ENCODE data around the gene MACF1. TPM values are rescaled to one million over a fixed set of nuclear protein-coding genes. Genes with fewer than 3 reads are reported as not detected.

MACF1 gene
- total and polyA plus RNA-seq, 2 donors (not counting 1 experiment from before 2014, with no cell fraction given): 64.1 to 159 TPM

GRCh38 chr1:39262802-39263201, 58.3 kb downstream of the MACF1 start:
- ChIA-PET CTCF (interaction anchor here (0.8 to 13.3 kb wide), 4 partner anchors 21 to 165 kb away, joined by 3 to 439 read pairs (median 90); no protein-coding TSS in a partner anchor), POLR2A (no interaction called here)
- Histone ChIP-seq H3K4me2 (replicated peaks; ENCODE audit: low read depth, low read length, poor library complexity, severe bottlenecking) (no peak overlapping the region), H3K4me3 (ENCODE audit: control extremely low read depth in 1 of 5, extremely low read depth in 1 of 5, insufficient read depth in 1 of 5, low read depth in 2 of 5, low read length in 4 of 5) (no peak overlapping the region), H3K79me2 (ENCODE audit: control insufficient read depth, insufficient read depth, low read length) (peaks cover 99% of the 10 kb centered on the region), H3K27me3 (replicated peaks in 1 of 4; ENCODE audit: control extremely low read depth in 1 of 4, control insufficient read depth in 3 of 4, insufficient read depth in 4 of 4, low read length in 3 of 4) (no peaks in the 10 kb centered on the region), H3K27ac (ENCODE audit: low read length in 2 of 2) (no peak overlapping the region), H4K20me1 (ENCODE audit: control insufficient read depth, insufficient read depth, low read length, poor library complexity, severe bottlenecking) (peaks cover 45% of the 10 kb centered on the region), H3K9ac (ENCODE audit: low read length) (no peak overlapping the region), H3K4me1 (ENCODE audit: control insufficient read depth in 2 of 2, insufficient read depth in 2 of 2, low read length in 2 of 2) (peaks cover 28 to 45% of the 10 kb centered on the region in 2 donors), H3K9me3 (ENCODE audit: control extremely low read depth in 1 of 3, control insufficient read depth in 2 of 3, insufficient read depth in 1 of 3, low read length in 2 of 3) (no peaks in the 10 kb centered on the region), H2AFZ (ENCODE audit: insufficient read depth, low read depth, low read length, poor library complexity, severe bottlenecking) (no peak overlapping the region), H3K36me3 (replicated peaks in 1 of 2; ENCODE audit: control extremely low read depth in 1 of 2, control insufficient read depth in 1 of 2, extremely low read depth in 1 of 2, insufficient read depth in 2 of 2, low read length in 1 of 2) (peaks cover 2 to 33% of the 10 kb centered on the region in 2 experiments)
- H3K27ac Mint-ChIP-seq: no peak overlapping the region
- no peak for DNase-seq
- no CpG with 5 or more reads among the region's 4 CpGs for WGBS (ENCODE audit: insufficient coverage)
- intact Hi-C loops (cut with micrococcal nuclease): loop anchor here (10.0 kb wide), 1 partner anchor 272 kb away; no protein-coding TSS in a partner anchor
- no peaks in the 10 kb centered on the region for H3K9me3 Mint-ChIP-seq (ENCODE audit: insufficient read depth)
- H3K27me3 Mint-ChIP-seq: no peaks in the 10 kb centered on the region
- H3K4me1 Mint-ChIP-seq: peaks cover 43% of the 10 kb centered on the region
- H3K4me3 Mint-ChIP-seq: no peak overlapping the region
- no peak for ATAC-seq (ENCODE audit: low read depth)
- no peak for TF ChIP-seq EZH2 (IDR thresholded peaks at IDR 0.05; ENCODE audit: borderline replicate concordance, insufficient read depth, low read depth, low read length, poor library complexity, severe bottlenecking)
- TF ChIP-seq, protein P1, sequence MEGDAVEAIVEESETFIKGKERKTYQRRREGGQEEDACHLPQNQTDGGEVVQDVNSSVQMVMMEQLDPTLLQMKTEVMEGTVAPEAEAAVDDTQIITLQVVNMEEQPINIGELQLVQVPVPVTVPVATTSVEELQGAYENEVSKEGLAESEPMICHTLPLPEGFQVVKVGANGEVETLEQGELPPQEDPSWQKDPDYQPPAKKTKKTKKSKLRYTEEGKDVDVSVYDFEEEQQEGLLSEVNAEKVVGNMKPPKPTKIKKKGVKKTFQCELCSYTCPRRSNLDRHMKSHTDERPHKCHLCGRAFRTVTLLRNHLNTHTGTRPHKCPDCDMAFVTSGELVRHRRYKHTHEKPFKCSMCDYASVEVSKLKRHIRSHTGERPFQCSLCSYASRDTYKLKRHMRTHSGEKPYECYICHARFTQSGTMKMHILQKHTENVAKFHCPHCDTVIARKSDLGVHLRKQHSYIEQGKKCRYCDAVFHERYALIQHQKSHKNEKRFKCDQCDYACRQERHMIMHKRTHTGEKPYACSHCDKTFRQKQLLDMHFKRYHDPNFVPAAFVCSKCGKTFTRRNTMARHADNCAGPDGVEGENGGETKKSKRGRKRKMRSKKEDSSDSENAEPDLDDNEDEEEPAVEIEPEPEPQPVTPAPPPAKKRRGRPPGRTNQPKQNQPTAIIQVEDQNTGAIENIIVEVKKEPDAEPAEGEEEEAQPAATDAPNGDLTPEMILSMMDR (IDR thresholded peaks at IDR 0.05): no peak

- no peaks in the 10 kb centered on the region for H3K9me3 ChIP-seq (ENCODE audit: control extremely low read depth in 1 of 3, control insufficient read depth in 2 of 3, insufficient read depth in 1 of 3, low read length in 2 of 3)
- H4K20me1 ChIP-seq (ENCODE audit: control insufficient read depth, insufficient read depth, low read length, poor library complexity, severe bottlenecking): peaks cover 50% of the 10 kb centered on the region
- no peak overlapping the region for H3K9ac ChIP-seq (ENCODE audit: low read length)
- 57% methylated on average over 1 of the region's 1 CpG for WGBS (ENCODE audit: insufficient coverage)
- no peaks in the 10 kb centered on the region for H3K27me3 ChIP-seq (replicated peaks in 1 of 4; ENCODE audit: control extremely low read depth in 1 of 4, control insufficient read depth in 3 of 4, insufficient read depth in 4 of 4, low read length in 3 of 4)
- no peak overlapping the region for H3K4me3 ChIP-seq (ENCODE audit: control extremely low read depth in 1 of 5, extremely low read depth in 1 of 5, insufficient read depth in 1 of 5, low read depth in 2 of 5, low read length in 4 of 5)
- ATAC-seq (ENCODE audit: low read depth): no peak
- Mint-ChIP-seq H3K27ac (peak overlapping the region; percentile 10), H3K9me3 (ENCODE audit: insufficient read depth) (no peaks in the 10 kb centered on the region), H3K27me3 (no peaks in the 10 kb centered on the region), H3K4me1 (peaks cover 63% of the 10 kb centered on the region), H3K4me3 (no peak overlapping the region)
- POLR2A ChIA-PET: interaction anchor here (0.6 kb wide), 1 partner anchor 11 kb away, joined by 4 read pairs; no protein-coding TSS in a partner anchor
- H3K4me2 ChIP-seq (replicated peaks; ENCODE audit: low read depth, low read length, poor library complexity, severe bottlenecking): no peak overlapping the region
- H2AFZ ChIP-seq (ENCODE audit: insufficient read depth, low read depth, low read length, poor library complexity, severe bottlenecking): no peak overlapping the region
- H3K36me3 ChIP-seq (replicated peaks in 1 of 2; ENCODE audit: control extremely low read depth in 1 of 2, control insufficient read depth in 1 of 2, extremely low read depth in 1 of 2, insufficient read depth in 2 of 2, low read length in 1 of 2): peaks cover 2 to 9% of the 10 kb centered on the region in 2 experiments
- H3K79me2 ChIP-seq (ENCODE audit: control insufficient read depth, insufficient read depth, low read length): peaks cover 93% of the 10 kb centered on the region
- CTCF ChIA-PET: interaction anchor here (0.7 to 7.9 kb wide), 11 partner anchors 8 to 168 kb away, joined by 3 to 89 read pairs (median 4); no protein-coding TSS in a partner anchor
- no peak overlapping the region for H3K27ac ChIP-seq (ENCODE audit: low read length in 2 of 2)
- intact Hi-C loops (cut with micrococcal nuclease): loop anchor here (1.0 to 10.0 kb wide), 2 partner anchors 145 to 269 kb away; no protein-coding TSS in a partner anchor
- H3K4me1 ChIP-seq (ENCODE audit: control insufficient read depth in 2 of 2, insufficient read depth in 2 of 2, low read length in 2 of 2): peaks cover 57 to 67% of the 10 kb centered on the region in 2 donors
- no peak for DNase-seq
- TF ChIP-seq, protein P1 (IDR thresholded peaks at IDR 0.05): no peak
- TF ChIP-seq EZH2 (IDR thresholded peaks at IDR 0.05; ENCODE audit: borderline replicate concordance, insufficient read depth, low read depth, low read length, poor library complexity, severe bottlenecking): no peak
Measured at GRCh38 chr1:39266269-39266668, 61.8 kb downstream of the MACF1 start.
